Pancreas (tissue), 10 donors: ENCODE results near the gene FBLN1. TPM values are rescaled to one million over a fixed set of nuclear protein-coding genes. Genes with fewer than 3 reads are reported as not detected.

Source experiments
- ATAC-seq, 4 donors: fragments of 200-7000 bp; cut with Tn5 transposase; one replicate each; pipeline versions ENCODE4 v1.8.0 to v1.9.1; 2020; ENCODE audit warnings: mild to moderate bottlenecking in 4 of 4, moderate library complexity in 4 of 4
- DNase-seq, 6 donors: peaks; one replicate each; pipeline ENCODE4 v3.0.0-alpha.2; 2020
- FAIRE-seq: peaks from 2 replicates; lab custom pipeline; 2012; peaks lifted over from hg19 to GRCh38; lab: Jason Lieb, UNC
- H3K27ac ChIP-seq, 4 donors: fragments of 200-600 bp; sonication (generic); 1 replicate in 3 of 4; 2 replicates in 1 of 4; pipeline versions ENCODE4 v1.5.0 to v1.8.0; 2020
- H3K27me3 ChIP-seq, 4 donors: fragments of 200-600 bp; one replicate each; pipeline ENCODE4 v1.8.0; 2021
- H3K36me3 ChIP-seq, 3 donors: fragments of 200-600 bp; sonication (generic) in 1 of 3; one replicate each; pipeline versions ENCODE4 v1.5.0 to v1.8.0; 2020 to 2021
- H3K4me1 ChIP-seq, 3 donors: fragments of 200-600 bp; one replicate each; pipeline ENCODE4 v1.8.0; 2021
- H3K4me3 ChIP-seq, 4 donors: fragments of 200-600 bp; sonication (generic) in 2 of 4; one replicate each; pipeline versions ENCODE4 v1.5.0 to v1.8.0; 2020 to 2021
- H3K9me3 ChIP-seq, 4 donors: fragments of 200-600 bp; one replicate each; pipeline ENCODE4 v1.8.0; 2021
- CTCF ChIP-seq, 4 donors: fragments of 200-600 bp; sonication (generic) in 3 of 4; IDR thresholded peaks; one replicate each; pipeline versions ENCODE4 v1.5.0 to v1.8.0; 2021; ENCODE audit warnings: antibody characterized with exemption in 4 of 4
- WGBS, 2 donors: extraction: QIAGEN DNeasy Blood & Tissue Kit; methylation state at CpG; one replicate each; pipeline ENCODE4 v1.1.7; 2013; 5-methylcytosine and 5-hydroxymethylcytosine counted together
- intact Hi-C, 3 donors: fragments of 100-400 bp; cut with DNase I; formaldehyde crosslinking; loops; one replicate each; pipeline versions ENCODE4 v1.11.1 to v1.14.2; 2022
- polyA plus RNA-seq, 2 donors: library from polyadenylated mRNA; stranded (reverse); fragments of 200-250 nt; gene quantifications; one replicate each; pipeline ENCODE4 v1.2.3, GENCODE V29; 2013
- total RNA-seq, 6 donors: library from RNA; stranded (reverse); fragmentation: NEBNext Ultra II Directional in 4 of 6; extraction: Animal tissue kit (Norgen Biotek cat#: 25700) in 4 of 6; gene quantifications; one replicate each; pipeline versions ENCODE4 v1.2.1 to v1.2.4, GENCODE V29; 2021 to 2023
- donor health status: healthy with polysubstance abuse.
- donor health status: DM: no; HTN: no; CAD: no; lungs with moderate emphysema.
- donor health status: DM: no; HTN: no; CAD: no.
- donor health status: control.
- donor health status: control.
- donor health status: Bipolar disorder and iron deficiency.
- donor health status: DM: yes; HTN: yes; CAD: no.
- donor health status: DM: no; HTN: no; CAD: no.
- donor health status: DM: no; HTN: no; CAD: no.
- donor health status: DM: yes; HTN: yes; CAD: no.

FBLN1 gene
- total and polyA plus RNA-seq, 8 donors = 12.0 to 114 (median 21.5) TPM

DNA sequence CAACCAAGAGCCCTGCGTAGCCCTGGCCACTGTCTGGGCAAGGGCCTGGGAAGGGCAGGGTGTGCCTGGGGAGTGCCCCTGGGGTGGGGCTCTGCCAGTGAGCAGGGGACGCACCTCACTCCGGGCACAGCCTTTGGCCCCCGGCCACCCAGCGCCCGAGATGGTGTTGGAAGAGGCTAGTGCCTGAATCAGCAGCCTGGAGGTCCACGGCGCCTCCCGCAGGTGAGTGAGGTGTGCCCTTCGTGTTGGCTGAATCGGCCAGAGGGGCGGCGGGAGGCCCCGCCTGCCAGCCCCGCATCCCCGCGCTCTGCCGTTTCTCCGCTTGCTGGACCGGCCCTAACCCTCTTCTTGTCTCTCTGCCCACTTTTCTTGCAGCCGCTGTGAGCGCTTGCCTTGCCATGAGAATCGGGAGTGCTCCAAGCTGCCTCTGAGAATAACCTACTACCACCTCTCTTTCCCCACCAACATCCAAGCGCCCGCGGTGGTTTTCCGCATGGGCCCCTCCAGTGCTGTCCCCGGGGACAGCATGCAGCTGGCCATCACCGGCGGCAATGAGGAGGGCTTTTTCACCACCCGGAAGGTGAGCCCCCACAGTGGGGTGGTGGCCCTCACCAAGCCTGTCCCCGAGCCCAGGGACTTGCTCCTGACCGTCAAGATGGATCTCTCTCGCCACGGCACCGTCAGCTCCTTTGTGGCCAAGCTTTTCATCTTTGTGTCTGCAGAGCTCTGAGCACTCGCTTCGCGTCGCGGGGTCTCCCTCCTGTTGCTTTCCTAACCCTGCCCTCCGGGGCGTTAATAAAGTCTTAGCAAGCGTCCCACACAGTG is 60.1 kb downstream of the FBLN1 start:
- Histone ChIP-seq H3K27me3 (no peaks in the 10 kb centered on the region), H3K36me3 (no peaks in the 10 kb centered on the region), H3K4me3 (no peak overlapping the region), H3K9me3 (no peaks in the 10 kb centered on the region), H3K27ac (no peak overlapping the region), H3K4me1 (no peaks in the 10 kb centered on the region)
- FAIRE-seq = no peak
- peak in 1 of 6 donors; percentile 51 for DNase-seq
- intact Hi-C loops = no loop called here
- WGBS, 2 donors = 86 to 94% methylated on average over 44 of the region's 44 CpGs
- ATAC-seq = no peak
- TF ChIP-seq CTCF (IDR thresholded peaks at IDR 0.05) = no peak

- no peaks in the 10 kb centered on the region for H3K36me3 ChIP-seq
- no peak for DNase-seq
- TF ChIP-seq CTCF (IDR thresholded peaks at IDR 0.05) = no peak
- H3K27ac ChIP-seq = no peak overlapping the region
- WGBS, 2 donors = 60 to 75% methylated on average over 20 of the region's 20 CpGs
- intact Hi-C loops = no loop called here
- ATAC-seq = no peak
- H3K9me3 ChIP-seq = no peaks in the 10 kb centered on the region
- no peak overlapping the region for H3K4me3 ChIP-seq
- no peaks in the 10 kb centered on the region for H3K27me3 ChIP-seq
- FAIRE-seq = no peak
- no peaks in the 10 kb centered on the region for H3K4me1 ChIP-seq
These were observed 60.8 kb downstream of the FBLN1 start for GRCh38 chr22:45563362-45564040.

DNA sequence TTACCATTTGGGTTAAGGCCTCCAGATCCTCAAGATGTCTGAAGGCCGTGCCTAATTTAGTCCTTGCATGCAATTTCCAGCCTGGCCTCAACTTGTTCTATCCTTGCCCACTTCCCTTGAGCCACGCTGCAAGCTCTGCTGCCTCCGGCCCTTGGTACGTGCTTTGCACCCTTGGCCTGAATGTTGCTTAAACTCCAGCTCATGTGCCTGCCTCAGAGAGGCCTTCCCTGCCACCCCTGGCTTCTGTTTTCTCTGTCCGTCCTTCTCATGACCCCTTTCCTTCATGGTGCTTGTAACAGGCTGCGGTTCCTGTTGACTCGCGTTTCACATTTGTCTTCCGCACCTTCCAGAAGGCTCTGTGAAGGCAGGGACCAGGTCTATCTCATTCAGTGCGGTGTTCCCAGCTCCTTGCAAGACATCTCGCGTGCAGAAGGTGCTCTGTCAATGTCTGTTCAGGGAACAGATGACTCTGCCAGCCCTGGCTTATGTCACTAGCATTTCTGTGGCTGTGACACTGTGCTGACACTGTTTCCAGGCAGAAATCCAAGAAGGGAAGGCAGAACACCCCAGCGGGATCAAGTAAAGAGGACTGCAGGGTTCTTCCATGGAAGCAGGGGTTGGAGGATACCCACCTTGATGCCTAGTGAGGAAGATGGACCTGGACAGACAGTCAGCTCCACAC is 61.8 kb downstream of the FBLN1 start:
- TF ChIP-seq CTCF (IDR thresholded peaks at IDR 0.05) = no peak
- intact Hi-C loops = no loop called here
- Histone ChIP-seq H3K27me3 (no peaks in the 10 kb centered on the region), H3K27ac (no peak overlapping the region), H3K4me3 (no peak overlapping the region), H3K36me3 (no peaks in the 10 kb centered on the region), H3K4me1 (no peaks in the 10 kb centered on the region), H3K9me3 (no peaks in the 10 kb centered on the region)
- ATAC-seq = no peak
- no peak for DNase-seq
- FAIRE-seq = no peak
- 72 to 80% methylated on average over 13 of the region's 13 CpGs for WGBS, 2 donors

GRCh38 chr22:45565171-45565570 is 62.5 kb downstream of the FBLN1 start:
- Histone ChIP-seq H3K27ac (no peak overlapping the region), H3K9me3 (no peaks in the 10 kb centered on the region), H3K4me1 (no peaks in the 10 kb centered on the region), H3K27me3 (no peaks in the 10 kb centered on the region), H3K4me3 (no peak overlapping the region), H3K36me3 (no peaks in the 10 kb centered on the region)
- ATAC-seq = no peak
- TF ChIP-seq CTCF (IDR thresholded peaks at IDR 0.05) = no peak
- no peak for DNase-seq
- 64 to 86% methylated on average over 2 of the region's 2 CpGs for WGBS, 2 donors
- intact Hi-C loops = no loop called here
- no peak for FAIRE-seq
